H9 (cell line): Measurements from ENCODE around the gene C4orf36. TPM values are rescaled to one million over a fixed set of nuclear protein-coding genes. Genes with fewer than 3 reads are reported as not detected.

Experiments used
- DNase-seq: peaks from one replicate; pipeline ENCODE4 v3.0.0-alpha.2; 2017
- H2AFZ ChIP-seq: one replicate; pipeline ENCODE4 v1.6.1; 2013; ENCODE audit warnings: mild to moderate bottlenecking, low read length, control low read depth, moderate library complexity
- H2AK5ac ChIP-seq: 2 replicates; pipeline ENCODE4 v1.6.1; 2013; ENCODE audit warnings: low read length, control low read depth, mixed read lengths; ENCODE audit not compliant: insufficient read length
- H2BK120ac ChIP-seq: one replicate; pipeline ENCODE4 v1.6.1; 2013; ENCODE audit warnings: low read depth, mild to moderate bottlenecking, low read length, control low read depth, inconsistent platforms; ENCODE audit not compliant: poor library complexity, severe bottlenecking
- H2BK12ac ChIP-seq: 2 replicates; pipeline ENCODE4 v1.6.1; 2013; ENCODE audit warnings: low read length, control low read depth, mixed read lengths, low read depth; ENCODE audit not compliant: insufficient read length
- H2BK15ac ChIP-seq: 2 replicates; pipeline ENCODE4 v1.6.1; 2013; ENCODE audit warnings: low read depth, low read length, control low read depth
- H2BK20ac ChIP-seq: one replicate; pipeline ENCODE4 v1.6.1; 2013; ENCODE audit warnings: low read depth, mild to moderate bottlenecking, low read length, control low read depth, inconsistent platforms; ENCODE audit not compliant: poor library complexity, severe bottlenecking
- H2BK5ac ChIP-seq: 2 replicates; pipeline ENCODE4 v1.6.1; 2013; ENCODE audit warnings: low read length, control low read depth, mixed read lengths; ENCODE audit not compliant: insufficient read length
- H3K14ac ChIP-seq: 2 replicates; pipeline ENCODE4 v1.6.1; 2013; ENCODE audit warnings: low read length, control low read depth; ENCODE audit not compliant: insufficient read depth
- H3K18ac ChIP-seq: 2 replicates; pipeline ENCODE4 v1.6.1; 2013; ENCODE audit warnings: low read depth, mild to moderate bottlenecking, mixed read lengths, low read length, control low read depth; ENCODE audit not compliant: insufficient read length
- H3K23ac ChIP-seq: 2 replicates; pipeline ENCODE4 v1.6.1; 2013; ENCODE audit warnings: low read length, control low read depth, mixed read lengths, low read depth; ENCODE audit not compliant: insufficient read length
- H3K23me2 ChIP-seq: 2 replicates; pipeline ENCODE4 v1.6.1; 2013; ENCODE audit warnings: low read depth, mild to moderate bottlenecking, mixed read lengths, low read length, control low read depth; ENCODE audit not compliant: insufficient read length, poor library complexity, severe bottlenecking
- H3K27ac ChIP-seq: 2 replicates; pipeline ENCODE4 v1.5.1; 2013; ENCODE audit warnings: low read length, control low read depth, mixed read lengths, low read depth; ENCODE audit not compliant: insufficient read length
- H3K27me3 ChIP-seq: 2 replicates; pipeline ENCODE4 v1.6.1; 2013; ENCODE audit warnings: low read length, control low read depth, inconsistent platforms; ENCODE audit not compliant: insufficient read depth
- H3K4ac ChIP-seq: 2 replicates; pipeline ENCODE4 v1.6.1; 2013; ENCODE audit warnings: low read depth, mild to moderate bottlenecking, control low read depth, inconsistent platforms, low read length, moderate library complexity
- H3K4me1 ChIP-seq: 2 replicates; pipeline ENCODE4 v1.6.1; 2013; ENCODE audit warnings: low read length, control low read depth, inconsistent platforms; ENCODE audit not compliant: insufficient read depth
- H3K4me2 ChIP-seq: 2 replicates; pipeline ENCODE4 v1.6.1; 2013; ENCODE audit warnings: low read length, control low read depth, mixed read lengths; ENCODE audit not compliant: insufficient read length, insufficient read depth
- H3K56ac ChIP-seq: 2 replicates; pipeline ENCODE4 v1.6.1; 2013; ENCODE audit warnings: low read depth, mild to moderate bottlenecking, mixed read lengths, low read length, control low read depth; ENCODE audit not compliant: insufficient read length
- H3K79me1 ChIP-seq: 2 replicates; pipeline ENCODE4 v1.6.1; 2013; ENCODE audit warnings: low read depth, mild to moderate bottlenecking, moderate library complexity, low read length, control low read depth, inconsistent platforms; ENCODE audit not compliant: insufficient read depth, poor library complexity, severe bottlenecking
- H3K79me2 ChIP-seq: 2 replicates; pipeline ENCODE4 v1.6.1; 2013; ENCODE audit warnings: low read length, control low read depth, inconsistent platforms; ENCODE audit not compliant: insufficient read depth
- H3K9ac ChIP-seq: 2 replicates; pipeline ENCODE4 v1.6.1; 2013; ENCODE audit warnings: low read length, control low read depth, mixed read lengths; ENCODE audit not compliant: insufficient read length; ENCODE audit errors: extremely low read depth
- H3K9me3 ChIP-seq: one replicate; pipeline ENCODE4 v1.6.1; 2013; ENCODE audit warnings: low read depth, low read length, inconsistent platforms; ENCODE audit not compliant: control insufficient read depth
- H3T11ph ChIP-seq: one replicate; pipeline ENCODE4 v1.6.1; 2013; ENCODE audit warnings: mild to moderate bottlenecking, low read length, control low read depth, inconsistent platforms
- H4K20me1 ChIP-seq: one replicate; pipeline ENCODE4 v1.6.1; 2013; ENCODE audit not compliant: control insufficient read depth, insufficient read length, insufficient read depth
- H4K5ac ChIP-seq: 2 replicates; pipeline ENCODE4 v1.6.1; 2013; ENCODE audit warnings: low read depth, mild to moderate bottlenecking, mixed read lengths, low read length, control low read depth; ENCODE audit not compliant: insufficient read length
- H4K8ac ChIP-seq: replicated peaks from 2 replicates; pipeline ENCODE4 v1.6.1; 2013; ENCODE audit warnings: low read length, control low read depth, mixed read lengths, low read depth; ENCODE audit not compliant: insufficient read length
- H4K91ac ChIP-seq: 2 replicates; pipeline ENCODE4 v1.6.1; 2013; ENCODE audit warnings: low read depth, mild to moderate bottlenecking, moderate library complexity, mixed read lengths, low read length, control low read depth; ENCODE audit not compliant: insufficient read length
- H3K27ac Mint-ChIP-seq, 3 experiments: 2 replicates in 2 of 3; 3 replicates in 1 of 3; pipeline ENCODE4 v1.8.0; 2020 to 2021; ENCODE audit warnings: mixed read lengths in 3 of 3, mild to moderate bottlenecking in 1 of 3, moderate library complexity in 1 of 3
- H3K27me3 Mint-ChIP-seq: 2 replicates; pipeline ENCODE4 v1.8.0; 2021; ENCODE audit warnings: low read depth, mild to moderate bottlenecking, moderate library complexity, mixed read lengths
- H3K36me3 Mint-ChIP-seq, 3 experiments: 2 replicates in 2 of 3; 3 replicates in 1 of 3; pipeline ENCODE4 v1.8.0; 2020 to 2021; ENCODE audit warnings: low read depth in 3 of 3, mixed read lengths in 3 of 3; ENCODE audit not compliant: insufficient read depth in 1 of 3
- H3K4me1 Mint-ChIP-seq, 2 experiments: 2 replicates each; pipeline ENCODE4 v1.8.0; 2020; ENCODE audit warnings: mixed read lengths in 2 of 2
- H3K4me3 Mint-ChIP-seq, 2 experiments: 2 replicates in 1 of 2; 3 replicates in 1 of 2; pipeline ENCODE4 v1.8.0; 2020 to 2021; ENCODE audit warnings: mild to moderate bottlenecking in 2 of 2, mixed read lengths in 2 of 2, moderate library complexity in 1 of 2
- H3K9me3 Mint-ChIP-seq, 2 experiments: 2 replicates in 1 of 2; 3 replicates in 1 of 2; pipeline ENCODE4 v1.8.0; 2020; ENCODE audit warnings: mild to moderate bottlenecking in 2 of 2, mixed read lengths in 2 of 2, moderate library complexity in 1 of 2
- CTCF ChIP-seq: fragments of 200-600 bp; sonication (generic); conservative IDR thresholded peaks from 3 replicates; pipeline ENCODE4 v1.8.0; 2021; ENCODE audit warnings: antibody characterized with exemption, mild to moderate bottlenecking
- WGBS: extraction: QIAGEN DNeasy Blood & Tissue Kit; methylation state at CpG from one replicate; pipeline ENCODE4 v1.1.7; 2013; ENCODE audit warnings: missing lambda C conversion rate, low lambda C conversion rate, mixed read lengths; ENCODE audit not compliant: insufficient read length; ENCODE audit errors: extremely low coverage; 5-methylcytosine and 5-hydroxymethylcytosine counted together
- total RNA-seq: library from RNA; stranded (reverse); gene quantifications from 2 replicates; pipeline ENCODE4 v1.2.1, GENCODE V29; 2021

Gene C4orf36
- total RNA-seq, 1 experiment from 2014 or later = 2.2 TPM

GRCh38 chr4:86938771-86939520 lies 46.7 kb upstream of the C4orf36 start:
- no peak overlapping the region for H2BK15ac ChIP-seq
- H3K9ac ChIP-seq = no peak overlapping the region
- no peak for DNase-seq
- no peaks in the 10 kb centered on the region for H3K9me3 Mint-ChIP-seq
- H2AFZ ChIP-seq = no peak overlapping the region
- H2BK20ac ChIP-seq = no peak overlapping the region
- peak overlapping the region in 1 of 2 experiments; percentile 42; a peak in 2 of 5 replicates for H3K4me3 Mint-ChIP-seq
- H3K9me3 ChIP-seq = no peaks in the 10 kb centered on the region
- H3K4me2 ChIP-seq = no peak overlapping the region
- H3K4me1 ChIP-seq = peaks cover 3% of the 10 kb centered on the region; the same call in 1 of the 2 replicates
- H3K4me1 Mint-ChIP-seq = peaks cover 42 to 44% of the 10 kb centered on the region in 2 experiments
- no peak overlapping the region for H3K4ac ChIP-seq
- no peak overlapping the region for H3K27ac ChIP-seq
- H3K27ac Mint-ChIP-seq = peak overlapping the region; percentile 6 to 72 (median 24); a peak in 2 of 7 replicates
- H3K27me3 ChIP-seq = no peaks in the 10 kb centered on the region
- H3K18ac ChIP-seq = no peak overlapping the region
- no peak overlapping the region for H2BK5ac ChIP-seq
- no peak overlapping the region for H3K14ac ChIP-seq
- WGBS = no CpG with 5 or more reads among the region's 4 CpGs
- no peak overlapping the region for H2BK12ac ChIP-seq
- no peaks in the 10 kb centered on the region for H3K79me1 ChIP-seq
- H4K5ac ChIP-seq = no peak overlapping the region
- no peak overlapping the region for H4K91ac ChIP-seq
- no peak overlapping the region for H2BK120ac ChIP-seq
- H3T11ph ChIP-seq = no peak overlapping the region
- no peak overlapping the region for H3K23ac ChIP-seq
- no peak overlapping the region for H3K56ac ChIP-seq
- peaks cover 0 to 2% (median 0%) of the 10 kb centered on the region in 3 experiments; a peak in 3 of 7 replicates for H3K36me3 Mint-ChIP-seq
- no peak overlapping the region for H4K8ac ChIP-seq
- peaks cover 3% of the 10 kb centered on the region for H4K20me1 ChIP-seq
- H2AK5ac ChIP-seq = no peak overlapping the region
- no peak for TF ChIP-seq CTCF
- no peaks in the 10 kb centered on the region for H3K27me3 Mint-ChIP-seq
- peaks cover 42% of the 10 kb centered on the region for H3K79me2 ChIP-seq
- peaks cover 15% of the 10 kb centered on the region for H3K23me2 ChIP-seq
